SIG-M5 treated with dmso at 0.1 percent for 504 hours (cell line): Measurements from ENCODE around the gene WDR27.

Source experiments
- DNase-seq: peaks from one replicate; lab custom pipeline; 2025; ENCODE audit not compliant: unreplicated experiment; lab: John Stamatoyannopoulos, UW

The WDR27 gene

GRCh38 chr6:169411722-169412121, 290.1 kb downstream of the WDR27 start:
- no peak for DNase-seq

- DNase-seq: no peak
Measured at GRCh38 chr6:169411296-169411695, 290.5 kb downstream of the WDR27 start.

- DNase-seq: peak; percentile 29
Measured at GRCh38 chr6:169409742-169410312, 292.0 kb downstream of the WDR27 start.

- peak; percentile 4 for DNase-seq
Measured at GRCh38 chr6:169407325-169407724, 294.5 kb downstream of the WDR27 start.
